H9 (cell line): ENCODE measurements around the gene SF3B3. TPM values are rescaled to one million over a fixed set of nuclear protein-coding genes. Genes with fewer than 3 reads are reported as not detected.

Experiments used
- DNase-seq: peaks from one replicate; pipeline ENCODE4 v3.0.0-alpha.2; 2017
- H2AFZ ChIP-seq: one replicate; pipeline ENCODE4 v1.6.1; 2013; ENCODE audit warnings: mild to moderate bottlenecking, low read length, control low read depth, moderate library complexity
- H2AK5ac ChIP-seq: 2 replicates; pipeline ENCODE4 v1.6.1; 2013; ENCODE audit warnings: low read length, control low read depth, mixed read lengths; ENCODE audit not compliant: insufficient read length
- H2BK120ac ChIP-seq: one replicate; pipeline ENCODE4 v1.6.1; 2013; ENCODE audit warnings: low read depth, mild to moderate bottlenecking, low read length, control low read depth, inconsistent platforms; ENCODE audit not compliant: poor library complexity, severe bottlenecking
- H2BK12ac ChIP-seq: 2 replicates; pipeline ENCODE4 v1.6.1; 2013; ENCODE audit warnings: low read length, control low read depth, mixed read lengths, low read depth; ENCODE audit not compliant: insufficient read length
- H2BK15ac ChIP-seq: 2 replicates; pipeline ENCODE4 v1.6.1; 2013; ENCODE audit warnings: low read depth, low read length, control low read depth
- H2BK20ac ChIP-seq: one replicate; pipeline ENCODE4 v1.6.1; 2013; ENCODE audit warnings: low read depth, mild to moderate bottlenecking, low read length, control low read depth, inconsistent platforms; ENCODE audit not compliant: poor library complexity, severe bottlenecking
- H2BK5ac ChIP-seq: 2 replicates; pipeline ENCODE4 v1.6.1; 2013; ENCODE audit warnings: low read length, control low read depth, mixed read lengths; ENCODE audit not compliant: insufficient read length
- H3K14ac ChIP-seq: 2 replicates; pipeline ENCODE4 v1.6.1; 2013; ENCODE audit warnings: low read length, control low read depth; ENCODE audit not compliant: insufficient read depth
- H3K18ac ChIP-seq: 2 replicates; pipeline ENCODE4 v1.6.1; 2013; ENCODE audit warnings: low read depth, mild to moderate bottlenecking, mixed read lengths, low read length, control low read depth; ENCODE audit not compliant: insufficient read length
- H3K23ac ChIP-seq: 2 replicates; pipeline ENCODE4 v1.6.1; 2013; ENCODE audit warnings: low read length, control low read depth, mixed read lengths, low read depth; ENCODE audit not compliant: insufficient read length
- H3K23me2 ChIP-seq: 2 replicates; pipeline ENCODE4 v1.6.1; 2013; ENCODE audit warnings: low read depth, mild to moderate bottlenecking, mixed read lengths, low read length, control low read depth; ENCODE audit not compliant: insufficient read length, poor library complexity, severe bottlenecking
- H3K27ac ChIP-seq: 2 replicates; pipeline ENCODE4 v1.5.1; 2013; ENCODE audit warnings: low read length, control low read depth, mixed read lengths, low read depth; ENCODE audit not compliant: insufficient read length
- H3K27me3 ChIP-seq: 2 replicates; pipeline ENCODE4 v1.6.1; 2013; ENCODE audit warnings: low read length, control low read depth, inconsistent platforms; ENCODE audit not compliant: insufficient read depth
- H3K4ac ChIP-seq: 2 replicates; pipeline ENCODE4 v1.6.1; 2013; ENCODE audit warnings: low read depth, mild to moderate bottlenecking, control low read depth, inconsistent platforms, low read length, moderate library complexity
- H3K4me1 ChIP-seq: 2 replicates; pipeline ENCODE4 v1.6.1; 2013; ENCODE audit warnings: low read length, control low read depth, inconsistent platforms; ENCODE audit not compliant: insufficient read depth
- H3K4me2 ChIP-seq: 2 replicates; pipeline ENCODE4 v1.6.1; 2013; ENCODE audit warnings: low read length, control low read depth, mixed read lengths; ENCODE audit not compliant: insufficient read length, insufficient read depth
- H3K56ac ChIP-seq: 2 replicates; pipeline ENCODE4 v1.6.1; 2013; ENCODE audit warnings: low read depth, mild to moderate bottlenecking, mixed read lengths, low read length, control low read depth; ENCODE audit not compliant: insufficient read length
- H3K79me1 ChIP-seq: 2 replicates; pipeline ENCODE4 v1.6.1; 2013; ENCODE audit warnings: low read depth, mild to moderate bottlenecking, moderate library complexity, low read length, control low read depth, inconsistent platforms; ENCODE audit not compliant: insufficient read depth, poor library complexity, severe bottlenecking
- H3K79me2 ChIP-seq: 2 replicates; pipeline ENCODE4 v1.6.1; 2013; ENCODE audit warnings: low read length, control low read depth, inconsistent platforms; ENCODE audit not compliant: insufficient read depth
- H3K9ac ChIP-seq: 2 replicates; pipeline ENCODE4 v1.6.1; 2013; ENCODE audit warnings: low read length, control low read depth, mixed read lengths; ENCODE audit not compliant: insufficient read length; ENCODE audit errors: extremely low read depth
- H3K9me3 ChIP-seq: one replicate; pipeline ENCODE4 v1.6.1; 2013; ENCODE audit warnings: low read depth, low read length, inconsistent platforms; ENCODE audit not compliant: control insufficient read depth
- H3T11ph ChIP-seq: one replicate; pipeline ENCODE4 v1.6.1; 2013; ENCODE audit warnings: mild to moderate bottlenecking, low read length, control low read depth, inconsistent platforms
- H4K20me1 ChIP-seq: one replicate; pipeline ENCODE4 v1.6.1; 2013; ENCODE audit not compliant: control insufficient read depth, insufficient read length, insufficient read depth
- H4K5ac ChIP-seq: 2 replicates; pipeline ENCODE4 v1.6.1; 2013; ENCODE audit warnings: low read depth, mild to moderate bottlenecking, mixed read lengths, low read length, control low read depth; ENCODE audit not compliant: insufficient read length
- H4K8ac ChIP-seq: replicated peaks from 2 replicates; pipeline ENCODE4 v1.6.1; 2013; ENCODE audit warnings: low read length, control low read depth, mixed read lengths, low read depth; ENCODE audit not compliant: insufficient read length
- H4K91ac ChIP-seq: 2 replicates; pipeline ENCODE4 v1.6.1; 2013; ENCODE audit warnings: low read depth, mild to moderate bottlenecking, moderate library complexity, mixed read lengths, low read length, control low read depth; ENCODE audit not compliant: insufficient read length
- H3K27ac Mint-ChIP-seq, 3 experiments: 2 replicates in 2 of 3; 3 replicates in 1 of 3; pipeline ENCODE4 v1.8.0; 2020 to 2021; ENCODE audit warnings: mixed read lengths in 3 of 3, mild to moderate bottlenecking in 1 of 3, moderate library complexity in 1 of 3
- H3K27me3 Mint-ChIP-seq: 2 replicates; pipeline ENCODE4 v1.8.0; 2021; ENCODE audit warnings: low read depth, mild to moderate bottlenecking, moderate library complexity, mixed read lengths
- H3K36me3 Mint-ChIP-seq, 3 experiments: 2 replicates in 2 of 3; 3 replicates in 1 of 3; pipeline ENCODE4 v1.8.0; 2020 to 2021; ENCODE audit warnings: low read depth in 3 of 3, mixed read lengths in 3 of 3; ENCODE audit not compliant: insufficient read depth in 1 of 3
- H3K4me1 Mint-ChIP-seq, 2 experiments: 2 replicates each; pipeline ENCODE4 v1.8.0; 2020; ENCODE audit warnings: mixed read lengths in 2 of 2
- H3K4me3 Mint-ChIP-seq, 2 experiments: 2 replicates in 1 of 2; 3 replicates in 1 of 2; pipeline ENCODE4 v1.8.0; 2020 to 2021; ENCODE audit warnings: mild to moderate bottlenecking in 2 of 2, mixed read lengths in 2 of 2, moderate library complexity in 1 of 2
- H3K9me3 Mint-ChIP-seq, 2 experiments: 2 replicates in 1 of 2; 3 replicates in 1 of 2; pipeline ENCODE4 v1.8.0; 2020; ENCODE audit warnings: mild to moderate bottlenecking in 2 of 2, mixed read lengths in 2 of 2, moderate library complexity in 1 of 2
- CTCF ChIP-seq: fragments of 200-600 bp; sonication (generic); conservative IDR thresholded peaks from 3 replicates; pipeline ENCODE4 v1.8.0; 2021; ENCODE audit warnings: antibody characterized with exemption, mild to moderate bottlenecking
- WGBS: extraction: QIAGEN DNeasy Blood & Tissue Kit; methylation state at CpG from one replicate; pipeline ENCODE4 v1.1.7; 2013; ENCODE audit warnings: missing lambda C conversion rate, low lambda C conversion rate, mixed read lengths; ENCODE audit not compliant: insufficient read length; ENCODE audit errors: extremely low coverage; 5-methylcytosine and 5-hydroxymethylcytosine counted together
- total RNA-seq: library from RNA; stranded (reverse); gene quantifications from 2 replicates; pipeline ENCODE4 v1.2.1, GENCODE V29; 2021

The SF3B3 gene
- total RNA-seq, 1 experiment from 2014 or later: 493 TPM

DNA sequence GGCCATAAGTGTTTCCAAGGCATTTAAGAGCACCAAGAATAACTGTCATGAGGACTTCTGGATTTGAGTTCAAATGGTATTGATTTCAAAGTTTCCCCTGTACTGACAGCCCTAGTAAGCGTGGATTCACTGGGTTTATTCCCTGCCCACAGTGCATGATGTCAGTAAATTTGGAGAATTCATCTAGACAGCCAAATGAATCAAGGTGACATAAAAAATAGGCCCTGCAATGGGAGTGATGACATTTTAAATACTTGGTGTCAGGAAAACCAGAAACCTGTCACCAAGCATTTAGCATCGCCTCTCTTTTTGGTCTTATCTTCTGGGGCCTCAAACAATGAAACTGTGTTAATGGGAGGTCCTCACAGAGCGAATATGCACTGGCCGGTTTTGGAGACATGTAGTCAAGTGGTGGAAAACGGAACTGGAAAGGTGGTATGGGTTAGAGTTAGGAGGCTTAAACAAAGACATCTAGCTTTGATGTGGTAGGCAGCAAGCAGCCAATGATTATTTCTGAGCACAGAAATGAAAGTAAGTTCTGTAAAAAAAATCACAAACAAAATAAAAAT, 29.3 kb upstream of the SF3B3 start:
- Histone ChIP-seq H3K4ac (no peak overlapping the region), H2BK15ac (no peak overlapping the region), H3K23ac (no peak overlapping the region), H4K20me1 (no peaks in the 10 kb centered on the region), H3K23me2 (no peaks in the 10 kb centered on the region), H2AFZ (no peak overlapping the region), H3T11ph (no peak overlapping the region), H2AK5ac (no peak overlapping the region), H3K9ac (no peak overlapping the region), H3K4me1 (no peaks in the 10 kb centered on the region), H3K27me3 (no peaks in the 10 kb centered on the region), H4K91ac (no peak overlapping the region), H4K5ac (no peak overlapping the region), H3K56ac (no peak overlapping the region), H2BK5ac (no peak overlapping the region), H4K8ac (no peak overlapping the region), H3K27ac (no peak overlapping the region), H3K79me1 (no peaks in the 10 kb centered on the region), H3K79me2 (no peaks in the 10 kb centered on the region), H2BK20ac (no peak overlapping the region), H2BK12ac (no peak overlapping the region), H3K14ac (no peak overlapping the region), H2BK120ac (no peak overlapping the region), H3K4me2 (no peak overlapping the region), H3K9me3 (no peaks in the 10 kb centered on the region), H3K18ac (no peak overlapping the region)
- no peaks in the 10 kb centered on the region for H3K4me1 Mint-ChIP-seq
- WGBS: no CpG with 5 or more reads among the region's 5 CpGs
- H3K4me3 Mint-ChIP-seq: no peak overlapping the region
- H3K36me3 Mint-ChIP-seq: peaks cover 0 to 52% (median 43%) of the 10 kb centered on the region in 3 experiments; a peak in 6 of 7 replicates
- H3K27me3 Mint-ChIP-seq: no peaks in the 10 kb centered on the region
- H3K9me3 Mint-ChIP-seq: no peaks in the 10 kb centered on the region
- no peak for TF ChIP-seq CTCF
- H3K27ac Mint-ChIP-seq: no peak overlapping the region
- no peak for DNase-seq
